WTC11 (cell line): ENCODE measurements around the gene EVA1C. TPM values are rescaled to one million over a fixed set of nuclear protein-coding genes. Genes with fewer than 3 reads are reported as not detected.

Experiments used
- ATAC-seq: fragments of 200-7000 bp; cut with Tn5 transposase; 2 replicates; pipeline ENCODE4 v1.10.0; 2021; ENCODE audit warnings: mild to moderate bottlenecking, moderate library complexity
- CTCF ChIA-PET: fragments of 300-600 bp; sonication (Branson Sonifier 250); formaldehyde crosslinking; loops from one replicate; lab custom pipeline; 2021; ENCODE audit warnings: antibody characterized with exemption; lab: Charles Lee
- POLR2A ChIA-PET: fragments of 350-600 bp; sonication (Branson Sonifier 250); formaldehyde crosslinking; loops from one replicate; lab custom pipeline; 2021; ENCODE audit warnings: antibody characterized with exemption; lab: Charles Lee
- DNase-seq: peaks from one replicate; pipeline ENCODE4 v3.0.0; 2021; ENCODE audit warnings: low spot score
- H3K27ac Mint-ChIP-seq: 2 replicates; pipeline ENCODE4 v1.8.0; 2021; ENCODE audit warnings: mixed read lengths
- H3K27me3 Mint-ChIP-seq: 2 replicates; pipeline ENCODE4 v1.8.0; 2021; ENCODE audit warnings: low read depth, mild to moderate bottlenecking, moderate library complexity, mixed read lengths
- H3K36me3 Mint-ChIP-seq: 2 replicates; pipeline ENCODE4 v1.8.0; 2021; ENCODE audit warnings: mixed read lengths
- H3K4me1 Mint-ChIP-seq: 2 replicates; pipeline ENCODE4 v1.8.0; 2022; ENCODE audit warnings: mixed read lengths
- H3K4me3 Mint-ChIP-seq: 2 replicates; pipeline ENCODE4 v1.8.0; 2021; ENCODE audit warnings: mild to moderate bottlenecking, moderate library complexity, mixed read lengths
- H3K9me3 Mint-ChIP-seq: 2 replicates; pipeline ENCODE4 v1.8.0; 2021; ENCODE audit warnings: mixed read lengths
- CBFB ChIP-seq: sonication (generic); formaldehyde crosslinking; IDR thresholded peaks from 2 replicates; pipeline ENCODE4 v1.8.1; 2022; ENCODE audit warnings: mild to moderate bottlenecking, low read depth, missing genetic modification reagents
- CREM ChIP-seq: sonication (generic); formaldehyde crosslinking; IDR thresholded peaks from 2 replicates; pipeline ENCODE4 v1.8.1; 2022; ENCODE audit warnings: mild to moderate bottlenecking, missing genetic modification reagents, moderate library complexity
- E2F5 ChIP-seq: sonication (generic); formaldehyde crosslinking; IDR thresholded peaks from 2 replicates; pipeline ENCODE4 v1.8.1; 2022; ENCODE audit warnings: mild to moderate bottlenecking, moderate library complexity, missing genetic modification reagents
- ELF4 ChIP-seq: sonication (generic); formaldehyde crosslinking; IDR thresholded peaks from 2 replicates; pipeline ENCODE4 v1.8.1; 2022; ENCODE audit warnings: low read depth, mild to moderate bottlenecking, moderate library complexity, missing genetic modification reagents
- FOXK1 ChIP-seq: sonication (generic); formaldehyde crosslinking; IDR thresholded peaks from 2 replicates; pipeline ENCODE4 v1.8.0; 2022; ENCODE audit warnings: mild to moderate bottlenecking, moderate library complexity, missing genetic modification reagents
- IRF2 ChIP-seq: sonication (generic); formaldehyde crosslinking; IDR thresholded peaks from 2 replicates; pipeline ENCODE4 v1.8.0; 2022; ENCODE audit warnings: low read depth, missing genetic modification reagents, borderline replicate concordance
- JUN ChIP-seq: sonication (generic); formaldehyde crosslinking; IDR thresholded peaks from 2 replicates; pipeline ENCODE4 v1.8.0; 2023; ENCODE audit warnings: mild to moderate bottlenecking, missing genetic modification reagents
- NFATC4 ChIP-seq: fragments of 250-450 bp; sonication (Bioruptor Pico); IDR thresholded peaks from 2 replicates; pipeline ENCODE4 v1.9.0; 2021; ENCODE audit warnings: mild to moderate bottlenecking
- OVOL2 ChIP-seq: fragments of 250-450 bp; sonication (Bioruptor Pico); IDR thresholded peaks from 2 replicates; pipeline ENCODE4 v1.9.0; 2021; ENCODE audit warnings: mild to moderate bottlenecking, borderline replicate concordance
- PRRX2 ChIP-seq: fragments of 250-450 bp; sonication (Bioruptor Pico); IDR thresholded peaks from 2 replicates; pipeline ENCODE4 v1.8.0; 2021; ENCODE audit warnings: mild to moderate bottlenecking
- RORB ChIP-seq: fragments of 250-450 bp; sonication (Bioruptor Pico); IDR thresholded peaks from 2 replicates; pipeline ENCODE4 v1.9.0; 2021; ENCODE audit warnings: mild to moderate bottlenecking
- USF1 ChIP-seq: sonication (generic); formaldehyde crosslinking; IDR thresholded peaks from 2 replicates; pipeline ENCODE4 v1.8.0; 2022; ENCODE audit warnings: mild to moderate bottlenecking, missing genetic modification reagents
- ZNF121 ChIP-seq: sonication (generic); formaldehyde crosslinking; IDR thresholded peaks from 2 replicates; pipeline ENCODE4 v1.8.0; 2023; ENCODE audit warnings: missing genetic modification reagents
- ZNF317 ChIP-seq: sonication (generic); formaldehyde crosslinking; IDR thresholded peaks from 2 replicates; pipeline ENCODE4 v1.8.1; 2023; ENCODE audit warnings: low read depth, mild to moderate bottlenecking, moderate library complexity, missing genetic modification reagents, borderline replicate concordance
- ZNF396 ChIP-seq: fragments of 250-450 bp; sonication (Bioruptor Pico); IDR thresholded peaks from 2 replicates; pipeline ENCODE4 v1.8.0; 2021; ENCODE audit warnings: mild to moderate bottlenecking, moderate library complexity, borderline replicate concordance
- total RNA-seq: library from RNA; stranded (reverse); gene quantifications from 3 replicates; pipeline ENCODE4 v1.2.3, GENCODE V29; 2021
- TF ChIP-seq, protein P1 (sequence below): sonication (generic); formaldehyde crosslinking; conservative IDR thresholded peaks from 2 replicates; pipeline ENCODE4 v1.8.1; 2022; ENCODE audit warnings: mild to moderate bottlenecking, missing genetic modification reagents
- TF ChIP-seq, protein P2 (sequence below): sonication (generic); formaldehyde crosslinking; IDR thresholded peaks from 2 replicates; pipeline ENCODE4 v1.8.1; 2023; ENCODE audit warnings: mild to moderate bottlenecking, moderate library complexity, missing genetic modification reagents
- TF ChIP-seq, protein P3 (sequence below): sonication (generic); formaldehyde crosslinking; conservative IDR thresholded peaks from 2 replicates; pipeline ENCODE4 v1.8.1; 2023; ENCODE audit warnings: mild to moderate bottlenecking, low read depth, missing genetic modification reagents, moderate library complexity
- TF ChIP-seq, protein P4 (sequence below): sonication (generic); formaldehyde crosslinking; IDR thresholded peaks from 2 replicates; pipeline ENCODE4 v1.8.1; 2022; ENCODE audit warnings: low read depth, mild to moderate bottlenecking, moderate library complexity, missing genetic modification reagents, borderline replicate concordance
- TF ChIP-seq, protein P5 (sequence below): fragments of 250-450 bp; sonication (Bioruptor Pico); IDR thresholded peaks from 2 replicates; pipeline ENCODE4 v1.9.0; 2021; ENCODE audit warnings: mild to moderate bottlenecking

Gene EVA1C
- total RNA-seq, 1 experiment from 2014 or later = 3.1 TPM

DNA sequence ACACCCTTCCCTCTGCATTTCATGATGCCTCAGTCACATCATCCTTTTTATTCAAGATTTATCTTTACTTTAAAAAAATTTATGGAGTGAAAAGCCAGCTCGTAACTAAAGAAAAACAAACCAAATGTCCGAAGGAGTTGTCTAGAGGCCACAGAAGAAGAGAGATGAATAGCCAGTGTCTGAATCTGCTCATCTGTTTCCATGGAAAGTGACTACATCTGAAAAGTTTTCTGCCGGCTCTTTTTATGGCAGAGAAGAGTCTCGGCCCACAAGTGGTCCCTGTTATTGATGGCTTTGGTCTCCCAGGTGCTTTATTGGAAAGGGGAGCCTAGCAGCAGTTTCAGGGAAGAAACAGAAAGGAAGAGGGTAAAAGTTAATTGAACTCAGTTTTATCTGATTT is 5.6 kb downstream of the EVA1C start:
- CTCF ChIA-PET = no interaction called here
- peaks cover 30% of the 10 kb centered on the region for H3K4me1 Mint-ChIP-seq
- no peak overlapping the region for H3K4me3 Mint-ChIP-seq
- H3K36me3 Mint-ChIP-seq = peaks cover 14% of the 10 kb centered on the region
- no peak for DNase-seq
- H3K27ac Mint-ChIP-seq = no peak overlapping the region
- H3K27me3 Mint-ChIP-seq = peaks cover 28% of the 10 kb centered on the region
- H3K9me3 Mint-ChIP-seq = peaks cover 15% of the 10 kb centered on the region
- no peak for ATAC-seq
- TF ChIP-seq E2F5 (CRISPR knock-in tag) = no peak
- TF ChIP-seq RORB = no peak
- TF ChIP-seq USF1 (CRISPR knock-in tag) = no peak
- no peak for TF ChIP-seq CREM (CRISPR knock-in tag)
- TF ChIP-seq ZNF121 = no peak
- no peak for TF ChIP-seq FOXK1 (CRISPR knock-in tag)
- no peak for TF ChIP-seq JUN
- no peak for TF ChIP-seq ELF4 (CRISPR knock-in tag)
- TF ChIP-seq OVOL2 = no peak
- TF ChIP-seq, protein P1, sequence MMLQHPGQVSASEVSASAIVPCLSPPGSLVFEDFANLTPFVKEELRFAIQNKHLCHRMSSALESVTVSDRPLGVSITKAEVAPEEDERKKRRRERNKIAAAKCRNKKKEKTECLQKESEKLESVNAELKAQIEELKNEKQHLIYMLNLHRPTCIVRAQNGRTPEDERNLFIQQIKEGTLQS (CRISPR knock-in tag) = no peak
- TF ChIP-seq, protein P2, sequence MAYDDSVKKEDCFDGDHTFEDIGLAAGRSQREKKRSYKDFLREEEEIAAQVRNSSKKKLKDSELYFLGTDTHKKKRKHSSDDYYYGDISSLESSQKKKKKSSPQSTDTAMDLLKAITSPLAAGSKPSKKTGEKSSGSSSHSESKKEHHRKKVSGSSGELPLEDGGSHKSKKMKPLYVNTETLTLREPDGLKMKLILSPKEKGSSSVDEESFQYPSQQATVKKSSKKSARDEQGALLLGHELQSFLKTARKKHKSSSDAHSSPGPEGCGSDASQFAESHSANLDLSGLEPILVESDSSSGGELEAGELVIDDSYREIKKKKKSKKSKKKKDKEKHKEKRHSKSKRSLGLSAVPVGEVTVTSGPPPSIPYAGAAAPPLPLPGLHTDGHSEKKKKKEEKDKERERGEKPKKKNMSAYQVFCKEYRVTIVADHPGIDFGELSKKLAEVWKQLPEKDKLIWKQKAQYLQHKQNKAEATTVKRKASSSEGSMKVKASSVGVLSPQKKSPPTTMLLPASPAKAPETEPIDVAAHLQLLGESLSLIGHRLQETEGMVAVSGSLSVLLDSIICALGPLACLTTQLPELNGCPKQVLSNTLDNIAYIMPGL (CRISPR knock-in tag) = no peak
- no peak for TF ChIP-seq ZNF317 (CRISPR knock-in tag)
- no peak for TF ChIP-seq CBFB (CRISPR knock-in tag)
- TF ChIP-seq PRRX2 (CRISPR knock-in tag) = no peak
- POLR2A ChIA-PET = no interaction called here

DNA sequence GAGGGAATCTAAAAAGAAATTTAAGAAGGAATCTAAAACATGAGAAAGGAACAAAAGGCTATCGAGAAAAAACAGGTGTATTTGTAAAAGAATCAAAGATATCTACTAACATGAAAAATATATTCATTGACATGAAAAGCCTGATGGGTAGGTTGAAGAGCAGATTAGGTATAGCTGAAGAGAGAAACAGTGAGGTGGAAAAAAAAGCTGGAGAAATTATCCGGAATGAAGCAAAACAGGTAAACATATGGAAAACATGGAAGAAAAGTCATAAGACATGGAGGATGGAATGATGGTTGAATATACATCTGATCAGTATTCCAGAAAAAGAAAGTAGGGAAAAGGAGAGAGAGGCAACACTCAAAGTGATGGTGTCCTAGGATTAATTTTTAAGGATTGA is 9.6 kb downstream of the EVA1C start:
- POLR2A ChIA-PET = no interaction called here
- ATAC-seq = no peak
- Mint-ChIP-seq H3K27ac (no peak overlapping the region), H3K4me1 (peaks cover 7% of the 10 kb centered on the region)
- TF ChIP-seq, protein P2 (CRISPR knock-in tag) = no peak
- no peak for TF ChIP-seq IRF2 (CRISPR knock-in tag)
- TF ChIP-seq CREM (CRISPR knock-in tag) = no peak
- TF ChIP-seq, protein P3, sequence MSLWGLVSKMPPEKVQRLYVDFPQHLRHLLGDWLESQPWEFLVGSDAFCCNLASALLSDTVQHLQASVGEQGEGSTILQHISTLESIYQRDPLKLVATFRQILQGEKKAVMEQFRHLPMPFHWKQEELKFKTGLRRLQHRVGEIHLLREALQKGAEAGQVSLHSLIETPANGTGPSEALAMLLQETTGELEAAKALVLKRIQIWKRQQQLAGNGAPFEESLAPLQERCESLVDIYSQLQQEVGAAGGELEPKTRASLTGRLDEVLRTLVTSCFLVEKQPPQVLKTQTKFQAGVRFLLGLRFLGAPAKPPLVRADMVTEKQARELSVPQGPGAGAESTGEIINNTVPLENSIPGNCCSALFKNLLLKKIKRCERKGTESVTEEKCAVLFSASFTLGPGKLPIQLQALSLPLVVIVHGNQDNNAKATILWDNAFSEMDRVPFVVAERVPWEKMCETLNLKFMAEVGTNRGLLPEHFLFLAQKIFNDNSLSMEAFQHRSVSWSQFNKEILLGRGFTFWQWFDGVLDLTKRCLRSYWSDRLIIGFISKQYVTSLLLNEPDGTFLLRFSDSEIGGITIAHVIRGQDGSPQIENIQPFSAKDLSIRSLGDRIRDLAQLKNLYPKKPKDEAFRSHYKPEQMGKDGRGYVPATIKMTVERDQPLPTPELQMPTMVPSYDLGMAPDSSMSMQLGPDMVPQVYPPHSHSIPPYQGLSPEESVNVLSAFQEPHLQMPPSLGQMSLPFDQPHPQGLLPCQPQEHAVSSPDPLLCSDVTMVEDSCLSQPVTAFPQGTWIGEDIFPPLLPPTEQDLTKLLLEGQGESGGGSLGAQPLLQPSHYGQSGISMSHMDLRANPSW (CRISPR knock-in tag) = no peak
- TF ChIP-seq FOXK1 (CRISPR knock-in tag) = no peak
- no peak for TF ChIP-seq USF1 (CRISPR knock-in tag)
- TF ChIP-seq NFATC4 (CRISPR knock-in tag) = no peak
- TF ChIP-seq, protein P4, sequence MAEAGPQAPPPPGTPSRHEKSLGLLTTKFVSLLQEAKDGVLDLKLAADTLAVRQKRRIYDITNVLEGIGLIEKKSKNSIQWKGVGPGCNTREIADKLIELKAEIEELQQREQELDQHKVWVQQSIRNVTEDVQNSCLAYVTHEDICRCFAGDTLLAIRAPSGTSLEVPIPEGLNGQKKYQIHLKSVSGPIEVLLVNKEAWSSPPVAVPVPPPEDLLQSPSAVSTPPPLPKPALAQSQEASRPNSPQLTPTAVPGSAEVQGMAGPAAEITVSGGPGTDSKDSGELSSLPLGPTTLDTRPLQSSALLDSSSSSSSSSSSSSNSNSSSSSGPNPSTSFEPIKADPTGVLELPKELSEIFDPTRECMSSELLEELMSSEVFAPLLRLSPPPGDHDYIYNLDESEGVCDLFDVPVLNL (CRISPR knock-in tag) = no peak
- TF ChIP-seq, protein P5, sequence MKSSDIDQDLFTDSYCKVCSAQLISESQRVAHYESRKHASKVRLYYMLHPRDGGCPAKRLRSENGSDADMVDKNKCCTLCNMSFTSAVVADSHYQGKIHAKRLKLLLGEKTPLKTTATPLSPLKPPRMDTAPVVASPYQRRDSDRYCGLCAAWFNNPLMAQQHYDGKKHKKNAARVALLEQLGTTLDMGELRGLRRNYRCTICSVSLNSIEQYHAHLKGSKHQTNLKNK (CRISPR knock-in tag) = no peak
- TF ChIP-seq ZNF396 = no peak
- TF ChIP-seq, all 79 proteins: peak for 0
- CTCF ChIA-PET = no interaction called here
- H3K36me3 Mint-ChIP-seq = peaks cover 16% of the 10 kb centered on the region
- H3K9me3 Mint-ChIP-seq = peaks cover 16% of the 10 kb centered on the region
- DNase-seq = no peak
- no peak overlapping the region for H3K4me3 Mint-ChIP-seq
- H3K27me3 Mint-ChIP-seq = peaks cover 3% of the 10 kb centered on the region; the same call in 1 of the 2 replicates
